Measurements from ENCODE around the gene GAS2L1.

DNA sequence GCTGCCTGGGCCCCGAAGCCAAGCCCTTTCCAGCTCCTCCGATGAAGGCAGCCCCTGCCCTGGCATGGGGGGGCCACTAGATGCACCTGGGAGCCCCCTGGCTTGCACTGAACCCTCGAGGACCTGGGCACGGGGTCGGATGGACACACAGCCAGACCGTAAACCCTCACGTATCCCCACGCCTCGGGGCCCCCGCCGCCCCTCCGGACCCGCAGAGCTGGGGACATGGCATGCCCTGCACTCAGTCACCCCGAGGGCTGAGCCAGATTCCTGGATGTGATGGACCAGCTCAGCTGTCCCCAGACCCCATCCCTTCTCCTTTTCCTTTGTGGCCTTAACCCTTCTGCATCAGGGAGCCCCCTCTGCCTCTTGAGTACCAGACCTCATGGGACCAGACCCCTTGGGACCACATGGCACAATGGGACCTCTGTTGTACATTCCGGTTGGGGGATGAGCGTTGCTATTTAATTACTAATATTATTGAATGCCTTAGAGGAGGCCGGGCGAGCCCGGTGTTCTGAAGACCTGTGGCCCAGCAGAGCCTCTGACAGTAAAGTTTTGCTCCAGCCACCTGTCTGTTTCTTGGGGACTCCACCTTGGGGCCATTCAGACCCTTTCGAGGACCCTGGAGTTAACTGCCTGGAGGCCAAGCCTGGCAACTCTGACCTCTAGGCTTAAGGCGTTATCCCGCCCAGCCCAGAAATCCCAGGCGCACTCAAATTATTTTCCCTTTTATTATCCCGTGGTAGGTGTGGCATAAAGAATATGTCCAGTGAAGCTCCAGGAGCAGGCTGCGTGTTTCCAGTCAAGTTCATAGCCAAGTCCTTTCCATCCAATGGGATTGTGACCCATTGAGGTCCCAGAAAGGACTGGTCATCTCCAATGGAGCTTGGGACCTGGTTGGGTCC lies 6.0 kb downstream of the GAS2L1 start:
- TF ChIP-seq ZNF565 (CRISPR knock-in tag; conservative IDR thresholded peaks at IDR 0.05; ENCODE audit: low read depth) (no peak), RARB (CRISPR knock-in tag; IDR thresholded peaks at IDR 0.05) (no peak), ESRRG (CRISPR knock-in tag; IDR thresholded peaks at IDR 0.05) (no peak), SNAI2 (CRISPR knock-in tag; IDR thresholded peaks at IDR 0.05) (no peak), ZNF70 (CRISPR knock-in tag; IDR thresholded peaks at IDR 0.05) (no peak), ZC3H10 (CRISPR knock-in tag; IDR thresholded peaks at IDR 0.05) (no peak), PPARA (CRISPR knock-in tag; IDR thresholded peaks at IDR 0.05; ENCODE audit: borderline replicate concordance) (no peak), ZFP30 (CRISPR knock-in tag; IDR thresholded peaks at IDR 0.05) (no peak), ZFP3 (CRISPR knock-in tag; IDR thresholded peaks at IDR 0.05) (no peak)
- TF ChIP-seq, protein P1, sequence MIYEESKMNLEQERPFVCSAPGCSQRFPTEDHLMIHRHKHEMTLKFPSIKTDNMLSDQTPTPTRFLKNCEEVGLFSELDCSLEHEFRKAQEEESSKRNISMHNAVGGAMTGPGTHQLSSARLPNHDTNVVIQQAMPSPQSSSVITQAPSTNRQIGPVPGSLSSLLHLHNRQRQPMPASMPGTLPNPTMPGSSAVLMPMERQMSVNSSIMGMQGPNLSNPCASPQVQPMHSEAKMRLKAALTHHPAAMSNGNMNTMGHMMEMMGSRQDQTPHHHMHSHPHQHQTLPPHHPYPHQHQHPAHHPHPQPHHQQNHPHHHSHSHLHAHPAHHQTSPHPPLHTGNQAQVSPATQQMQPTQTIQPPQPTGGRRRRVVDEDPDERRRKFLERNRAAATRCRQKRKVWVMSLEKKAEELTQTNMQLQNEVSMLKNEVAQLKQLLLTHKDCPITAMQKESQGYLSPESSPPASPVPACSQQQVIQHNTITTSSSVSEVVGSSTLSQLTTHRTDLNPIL (CRISPR knock-in tag; IDR thresholded peaks at IDR 0.05; ENCODE audit: low read depth) = no peak
